ENCODE results near the gene SFTPA1. TPM values are rescaled to one million over a fixed set of nuclear protein-coding genes. Genes with fewer than 3 reads are reported as not detected.
"Not testable (repeated sequence)": the region's sequence is repeated elsewhere in the genome, so short reads cannot be mapped to it uniquely, and the experiment has no call there.

SFTPA1 gene
- total RNA-seq, 1 experiment from 2014 or later = not detected

DNA sequence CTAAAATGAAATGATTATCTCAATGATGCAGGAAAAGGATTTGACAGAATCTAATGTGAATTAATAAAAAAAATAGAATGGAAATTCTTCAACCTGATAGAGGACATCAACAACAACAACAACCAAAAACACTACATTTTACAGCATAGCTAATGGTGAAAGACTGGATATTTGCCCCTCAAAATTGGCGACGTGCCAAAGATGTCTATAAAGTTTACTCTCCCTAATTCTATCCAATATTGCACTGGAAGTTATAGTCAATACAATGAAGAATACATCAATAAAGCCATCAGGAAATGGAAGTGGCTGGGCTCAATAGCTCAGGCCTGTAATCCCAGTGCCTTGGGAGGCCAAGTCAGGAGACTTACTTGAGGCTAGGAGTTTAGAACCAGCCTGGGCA is 42.0 kb downstream of the SFTPA1 start:
- not testable (repeated sequence) for H3K27me3 ChIP-seq (ENCODE audit: low read length); H3K9ac ChIP-seq (ENCODE audit: low read length); H3K4me1 ChIP-seq (ENCODE audit: low read length)

DNA sequence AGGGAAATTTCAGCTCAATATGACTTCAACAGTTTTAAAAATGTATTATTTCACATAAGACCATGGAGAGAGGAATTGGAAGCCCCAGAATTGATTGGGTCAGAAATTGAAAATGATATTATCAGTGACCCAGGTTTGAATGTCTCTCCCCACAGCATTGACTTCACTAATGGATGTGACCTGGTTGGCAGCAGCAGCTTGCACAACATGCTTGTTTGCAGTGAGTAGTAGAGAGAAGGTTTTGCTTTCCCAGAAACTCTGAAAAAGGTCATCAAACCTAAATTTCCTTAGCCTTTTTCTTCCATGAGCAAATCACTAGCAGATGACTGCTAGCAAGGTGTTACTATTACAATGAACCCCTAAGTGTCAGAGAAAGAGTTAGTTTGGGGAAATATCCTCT is 52.5 kb downstream of the SFTPA1 start:
- H3K79me2 ChIP-seq (ENCODE audit: low read length); H3K9ac ChIP-seq (ENCODE audit: low read length); H3K4me1 ChIP-seq (ENCODE audit: low read length); H3K27me3 ChIP-seq (ENCODE audit: low read length); H3K4me2 ChIP-seq (ENCODE audit: low read depth, low read length, poor library complexity, severe bottlenecking); H3K4me3 ChIP-seq (ENCODE audit: low read length); H3K36me3 ChIP-seq (ENCODE audit: insufficient read depth, low read length); H4K20me1 ChIP-seq (ENCODE audit: insufficient read depth, low read depth, low read length); DNase-seq; H2AFZ ChIP-seq (ENCODE audit: low read length); H3K9me2 ChIP-seq (replicated peaks; ENCODE audit: insufficient read depth, low read length); H3K9me3 ChIP-seq (ENCODE audit: low read length); H3K27ac ChIP-seq (ENCODE audit: low read length): not testable (repeated sequence)

More for the DNA sequence above, 42.0 kb downstream of the SFTPA1 start:
- not testable (repeated sequence) for H3K27ac ChIP-seq (ENCODE audit: low read length); H4K20me1 ChIP-seq (ENCODE audit: insufficient read depth, low read depth, low read length); H3K4me2 ChIP-seq (ENCODE audit: low read depth, low read length, poor library complexity, severe bottlenecking); H3K9me3 ChIP-seq (ENCODE audit: low read length); H3K79me2 ChIP-seq (ENCODE audit: low read length); H3K36me3 ChIP-seq (ENCODE audit: insufficient read depth, low read length); H2AFZ ChIP-seq (ENCODE audit: low read length); H3K4me3 ChIP-seq (ENCODE audit: low read length); H3K9me2 ChIP-seq (replicated peaks; ENCODE audit: insufficient read depth, low read length); DNase-seq

DNA sequence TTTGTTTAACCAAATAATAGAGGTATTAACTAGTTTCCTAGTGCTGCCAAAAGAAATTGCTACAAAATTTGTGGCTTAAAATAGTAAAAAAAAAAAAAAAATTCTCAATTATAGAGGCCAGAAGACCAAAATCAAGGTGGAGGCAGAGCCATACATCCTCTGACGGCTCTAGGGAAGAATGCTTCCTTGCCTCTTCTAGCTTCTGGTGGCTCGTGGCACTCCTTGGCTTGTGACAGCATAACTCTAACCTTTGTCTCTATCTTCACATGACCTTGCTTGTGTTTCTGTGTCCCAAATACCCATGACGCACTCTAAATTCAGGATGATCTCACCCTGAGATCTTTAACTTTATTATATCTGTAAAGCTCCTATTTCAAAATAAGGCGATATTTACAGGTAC is 53.9 kb downstream of the SFTPA1 start:
- not testable (repeated sequence) for H3K4me1 ChIP-seq (ENCODE audit: low read length); H3K79me2 ChIP-seq (ENCODE audit: low read length); H3K9me3 ChIP-seq (ENCODE audit: low read length); DNase-seq; H3K4me3 ChIP-seq (ENCODE audit: low read length); H3K27me3 ChIP-seq (ENCODE audit: low read length); H3K9me2 ChIP-seq (replicated peaks; ENCODE audit: insufficient read depth, low read length); H4K20me1 ChIP-seq (ENCODE audit: insufficient read depth, low read depth, low read length); H3K9ac ChIP-seq (ENCODE audit: low read length); H3K4me2 ChIP-seq (ENCODE audit: low read depth, low read length, poor library complexity, severe bottlenecking); H2AFZ ChIP-seq (ENCODE audit: low read length); H3K36me3 ChIP-seq (ENCODE audit: insufficient read depth, low read length); H3K27ac ChIP-seq (ENCODE audit: low read length)

Other genes with a start within 250 kb of the SFTPA1 start
- gene ZCCHC24, start 165.3 kb upstream of the SFTPA1 start, total RNA-seq (2014; rRNA removed; shearing (Covaris generic); ENCODE audit: low replicate concordance) = 0.60 and 0.61 TPM in 2 replicates
- 0.11 TPM in 1 of 2 replicates, not detected in the other for gene EIF5AL1, start 98.4 kb upstream of the SFTPA1 start, total RNA-seq (2014; rRNA removed; shearing (Covaris generic); ENCODE audit: low replicate concordance)
- gene SFTPA2, start 50.5 kb upstream of the SFTPA1 start, total RNA-seq (2014; rRNA removed; shearing (Covaris generic); ENCODE audit: low replicate concordance) = not detected in 2 replicates
- 0.34 and 0.61 TPM in 2 replicates for gene NUTM2B, start 92.3 kb downstream of the SFTPA1 start, total RNA-seq (2014; rRNA removed; shearing (Covaris generic); ENCODE audit: low replicate concordance)
- 0.19 and 0.43 TPM in 2 replicates for gene NUTM2E, start 215.8 kb downstream of the SFTPA1 start, total RNA-seq (2014; rRNA removed; shearing (Covaris generic); ENCODE audit: low replicate concordance)

Measured in Karpas-422 (cell line).